Activated naive CD8-positive, alpha-beta T cell treated with anti-CD3 and anti-CD28 coated beads, Interleukin-2, amount 50 U/mL, for 24 hours (primary cell): Measurements from ENCODE around the gene RBM6.
"Not testable (repeated sequence)": the region's sequence is repeated elsewhere in the genome, so short reads cannot be mapped to it uniquely, and the experiment has no call there.

Experiments
- ATAC-seq: fragments of 150-1000 bp; cut with Tn5 transposase; one replicate; pipeline ENCODE4 v1.10.0; 2021
- DNase-seq: peaks from one replicate; pipeline ENCODE4 v3.0.0; 2021
- H3K27ac Mint-ChIP-seq: one replicate; pipeline ENCODE4 v1.8.0; 2021; ENCODE audit warnings: mild to moderate bottlenecking, mixed read lengths
- H3K27me3 Mint-ChIP-seq: one replicate; pipeline ENCODE4 v1.8.0; 2021; ENCODE audit warnings: mixed read lengths
- H3K36me3 Mint-ChIP-seq: one replicate; pipeline ENCODE4 v1.8.0; 2021; ENCODE audit warnings: low read depth, mixed read lengths
- H3K4me1 Mint-ChIP-seq: one replicate; pipeline ENCODE4 v1.8.0; 2021; ENCODE audit warnings: mixed read lengths
- H3K4me3 Mint-ChIP-seq: one replicate; pipeline ENCODE4 v1.8.0; 2021; ENCODE audit warnings: mild to moderate bottlenecking, moderate library complexity, mixed read lengths
- H3K9me3 Mint-ChIP-seq: one replicate; pipeline ENCODE4 v1.8.0; 2021; ENCODE audit warnings: mixed read lengths

Gene RBM6

DNA sequence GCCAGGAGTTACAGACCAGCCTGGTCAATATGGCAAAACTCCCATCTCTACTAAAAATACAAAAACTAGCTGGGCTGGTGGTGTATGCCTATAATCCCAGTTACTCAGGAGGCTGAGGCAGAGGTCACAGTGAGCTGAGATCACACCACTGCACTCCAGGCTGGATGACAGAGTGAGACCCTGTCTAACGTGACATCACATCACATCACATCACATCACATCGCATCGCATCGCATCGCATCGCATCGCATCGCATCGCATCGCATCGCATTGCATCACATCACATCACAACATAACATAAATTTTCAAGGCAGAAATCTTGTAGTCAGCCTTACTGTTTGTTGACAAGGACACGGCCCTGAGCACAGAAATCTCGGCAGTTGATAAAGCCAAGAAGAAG, 44.4 kb downstream of the RBM6 start:
- no peak overlapping the region for H3K27ac Mint-ChIP-seq
- no peaks in the 10 kb centered on the region for H3K4me1 Mint-ChIP-seq
- H3K9me3 Mint-ChIP-seq = no peaks in the 10 kb centered on the region
- no peak overlapping the region for H3K4me3 Mint-ChIP-seq
- DNase-seq (no peak), ATAC-seq (no peak)
- H3K27me3 Mint-ChIP-seq = no peaks in the 10 kb centered on the region
- peaks cover 6% of the 10 kb centered on the region for H3K36me3 Mint-ChIP-seq

DNA sequence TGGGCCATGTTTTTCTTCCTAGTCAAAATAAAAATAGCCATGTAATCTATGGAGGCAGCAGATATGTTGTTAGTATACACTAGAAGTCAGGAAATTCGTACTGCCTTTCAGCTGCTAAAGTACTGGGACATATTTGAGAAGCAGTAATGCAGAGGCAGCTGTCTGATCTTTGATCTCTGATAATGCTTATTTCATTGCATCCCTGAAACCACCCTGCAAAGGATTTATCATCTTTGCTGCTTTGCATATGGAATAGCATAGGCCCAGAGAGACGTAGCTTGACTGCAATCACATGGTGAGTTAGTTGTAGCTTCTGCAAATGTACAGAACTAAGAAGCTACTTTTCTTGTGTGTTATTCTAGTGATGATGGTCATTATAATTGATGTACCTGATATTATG, 52.4 kb downstream of the RBM6 start:
- H3K4me1 Mint-ChIP-seq = peaks cover 2% of the 10 kb centered on the region
- ATAC-seq = no peak
- H3K27me3 Mint-ChIP-seq = no peaks in the 10 kb centered on the region
- no peak overlapping the region for H3K4me3 Mint-ChIP-seq
- H3K9me3 Mint-ChIP-seq = no peaks in the 10 kb centered on the region
- peaks cover 5% of the 10 kb centered on the region for H3K36me3 Mint-ChIP-seq
- H3K27ac Mint-ChIP-seq = no peak overlapping the region
- DNase-seq = no peak

DNA sequence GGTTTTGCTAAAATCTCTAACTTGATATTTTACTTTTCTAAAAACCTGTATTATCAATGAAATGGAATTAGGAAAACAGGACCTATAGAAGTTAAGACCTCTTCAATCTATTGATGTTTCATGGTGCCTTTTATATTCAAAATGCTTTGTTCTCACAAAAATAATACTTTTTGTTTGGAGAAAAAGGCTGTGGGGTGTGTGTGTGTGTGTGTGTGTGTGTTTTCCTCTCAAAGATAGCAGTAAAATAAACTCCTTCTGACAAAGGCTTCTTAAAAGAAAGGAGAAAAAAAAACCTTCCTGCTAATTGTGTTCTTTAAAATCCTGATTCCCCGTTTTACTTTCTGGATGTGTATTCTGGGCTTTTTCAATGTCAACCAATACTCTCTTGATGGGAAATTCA, 54.5 kb downstream of the RBM6 start:
- H3K4me1 Mint-ChIP-seq = peaks cover 6% of the 10 kb centered on the region
- no peaks in the 10 kb centered on the region for H3K27me3 Mint-ChIP-seq
- ATAC-seq (no peak), DNase-seq (no peak)
- peaks cover 11% of the 10 kb centered on the region for H3K36me3 Mint-ChIP-seq
- no peak overlapping the region for H3K27ac Mint-ChIP-seq
- no peak overlapping the region for H3K4me3 Mint-ChIP-seq
- H3K9me3 Mint-ChIP-seq = no peaks in the 10 kb centered on the region

GRCh38 chr3:49996016-49996415, 56.1 kb downstream of the RBM6 start:
- DNase-seq = no peak
- Mint-ChIP-seq H3K4me1 (peaks cover 6% of the 10 kb centered on the region), H3K27ac (no peak overlapping the region), H3K4me3 (no peak overlapping the region), H3K9me3 (no peaks in the 10 kb centered on the region), H3K27me3 (no peaks in the 10 kb centered on the region), H3K36me3 (peaks cover 18% of the 10 kb centered on the region)
- ATAC-seq = no peak

GRCh38 chr3:49997862-49998261, 57.9 kb downstream of the RBM6 start:
- Mint-ChIP-seq H3K27me3 (no peaks in the 10 kb centered on the region), H3K4me1 (peaks cover 6% of the 10 kb centered on the region), H3K4me3 (no peak overlapping the region), H3K27ac (no peak overlapping the region), H3K36me3 (peaks cover 24% of the 10 kb centered on the region), H3K9me3 (no peaks in the 10 kb centered on the region)
- ATAC-seq = no peak
- no peak for DNase-seq

DNA sequence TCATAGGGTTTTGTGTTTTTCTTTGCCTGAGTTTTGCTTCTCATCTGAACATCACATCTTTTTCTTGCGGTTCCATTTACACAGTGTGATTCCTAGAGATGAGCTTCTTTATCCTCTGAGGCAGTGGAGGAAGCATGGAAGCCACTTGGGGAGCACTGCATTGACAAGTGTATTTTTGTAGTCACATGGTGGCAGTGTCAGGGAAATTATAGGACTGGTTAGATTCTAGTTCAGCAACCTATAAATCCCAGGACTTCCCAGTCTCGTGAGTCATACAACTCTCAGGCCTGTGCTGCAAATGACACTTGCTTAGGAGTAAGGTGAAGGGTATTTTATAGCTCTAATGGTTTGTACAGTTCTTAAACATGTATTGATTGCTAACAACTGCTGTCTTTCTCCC, 58.4 kb downstream of the RBM6 start:
- no peaks in the 10 kb centered on the region for H3K27me3 Mint-ChIP-seq
- peaks cover 6% of the 10 kb centered on the region for H3K4me1 Mint-ChIP-seq
- H3K27ac Mint-ChIP-seq = no peak overlapping the region
- peaks cover 25% of the 10 kb centered on the region for H3K36me3 Mint-ChIP-seq
- DNase-seq (no peak), ATAC-seq (peak; percentile 28)
- H3K9me3 Mint-ChIP-seq = no peaks in the 10 kb centered on the region
- H3K4me3 Mint-ChIP-seq = no peak overlapping the region

GRCh38 chr3:50001511-50001910, 61.6 kb downstream of the RBM6 start:
- Mint-ChIP-seq H3K9me3 (no peaks in the 10 kb centered on the region), H3K27ac (no peak overlapping the region)
- ATAC-seq = no peak

DNA sequence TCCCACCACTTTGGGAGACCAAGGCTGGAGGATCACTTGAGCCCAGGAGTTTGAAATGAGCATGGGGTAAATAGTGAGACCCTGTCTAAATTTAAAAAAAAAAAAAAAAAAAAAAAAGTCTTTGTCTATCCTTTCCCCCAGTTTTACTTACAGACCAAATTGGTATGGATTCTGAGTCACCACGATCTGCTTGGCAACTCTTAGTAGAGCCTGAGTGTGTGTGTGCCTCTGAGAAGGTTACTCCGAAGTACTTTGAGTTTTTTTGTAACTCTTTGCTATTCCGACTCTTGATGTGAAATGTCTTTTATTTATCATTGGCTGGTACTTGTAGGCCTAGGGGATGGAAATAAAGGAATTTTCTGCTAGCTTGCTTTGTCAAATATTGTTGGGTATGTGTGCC, 63.3 kb downstream of the RBM6 start:
- no peak overlapping the region for H3K27ac Mint-ChIP-seq
- DNase-seq (no peak), ATAC-seq (no peak)
- H3K4me3 Mint-ChIP-seq = no peak overlapping the region
- no peaks in the 10 kb centered on the region for H3K27me3 Mint-ChIP-seq
- peaks cover 36% of the 10 kb centered on the region for H3K36me3 Mint-ChIP-seq
- H3K4me1 Mint-ChIP-seq = no peaks in the 10 kb centered on the region
- no peaks in the 10 kb centered on the region for H3K9me3 Mint-ChIP-seq

More at GRCh38 chr3:50001511-50001910, 61.6 kb downstream of the RBM6 start:
- Mint-ChIP-seq H3K36me3 (peaks cover 34% of the 10 kb centered on the region), H3K27me3 (no peaks in the 10 kb centered on the region), H3K4me3 (no peak overlapping the region), H3K4me1 (peaks cover 6% of the 10 kb centered on the region)
- no peak for DNase-seq

- no peaks in the 10 kb centered on the region for H3K9me3 Mint-ChIP-seq
- DNase-seq = no peak
- no peak for ATAC-seq
- H3K4me1 Mint-ChIP-seq = no peaks in the 10 kb centered on the region
- H3K36me3 Mint-ChIP-seq = peaks cover 34% of the 10 kb centered on the region
- H3K27ac Mint-ChIP-seq = no peak overlapping the region
- H3K27me3 Mint-ChIP-seq = no peaks in the 10 kb centered on the region
- no peak overlapping the region for H3K4me3 Mint-ChIP-seq
These were observed 63.9 kb downstream of the RBM6 start for GRCh38 chr3:50003824-50004223.

DNA sequence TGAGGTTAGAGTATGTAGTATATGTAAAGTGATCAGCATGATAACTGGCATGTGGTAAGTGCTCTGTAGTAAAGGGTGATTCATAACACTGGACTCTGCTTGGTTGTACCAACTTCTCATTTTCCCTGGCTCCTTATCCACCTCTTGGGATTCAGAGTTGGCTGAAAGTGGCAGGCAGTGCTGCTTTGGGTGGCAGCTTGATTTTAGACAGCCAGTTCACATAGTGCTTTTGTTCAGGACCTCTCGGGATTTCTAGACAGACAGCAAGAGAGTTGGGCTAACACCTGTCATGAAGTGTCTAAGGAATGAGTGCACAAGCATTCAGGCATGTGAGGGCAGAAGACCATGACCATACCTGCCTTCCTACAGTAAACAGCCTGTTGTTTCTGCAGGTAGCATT, 69.0 kb downstream of the RBM6 start:
- no peak for DNase-seq
- no peaks in the 10 kb centered on the region for H3K9me3 Mint-ChIP-seq

DNA sequence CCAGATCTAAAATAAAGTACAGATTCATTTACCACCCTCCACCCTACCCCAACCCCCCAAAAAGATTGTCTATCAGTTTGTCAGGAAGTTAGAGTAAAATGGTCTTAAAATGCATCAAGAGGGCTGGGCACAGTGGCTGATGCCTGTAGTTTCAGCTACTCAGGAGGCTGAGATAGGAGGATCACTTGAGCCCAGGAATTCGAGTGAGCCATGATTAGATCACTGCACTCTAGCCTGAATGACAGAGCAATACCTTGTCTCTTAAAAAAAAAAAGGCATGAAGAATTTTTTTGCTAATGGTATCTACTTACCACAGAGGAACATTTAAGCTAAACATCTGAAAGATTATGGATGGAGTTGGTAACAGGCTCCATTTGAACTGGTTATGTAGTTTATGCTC, 71.0 kb downstream of the RBM6 start:
- DNase-seq (no peak), ATAC-seq (no peak)
- no peaks in the 10 kb centered on the region for H3K27me3 Mint-ChIP-seq
- no peaks in the 10 kb centered on the region for H3K9me3 Mint-ChIP-seq
- peaks cover 3% of the 10 kb centered on the region for H3K4me1 Mint-ChIP-seq
- H3K36me3 Mint-ChIP-seq = peaks cover 13% of the 10 kb centered on the region
- no peak overlapping the region for H3K27ac Mint-ChIP-seq
- no peak overlapping the region for H3K4me3 Mint-ChIP-seq

More for the DNA sequence above, 69.0 kb downstream of the RBM6 start:
- peaks cover 16% of the 10 kb centered on the region for H3K36me3 Mint-ChIP-seq
- H3K4me1 Mint-ChIP-seq = no peaks in the 10 kb centered on the region
- no peaks in the 10 kb centered on the region for H3K27me3 Mint-ChIP-seq
- H3K4me3 Mint-ChIP-seq = no peak overlapping the region
- no peak for ATAC-seq
- no peak overlapping the region for H3K27ac Mint-ChIP-seq

GRCh38 chr3:50015918-50016317, 76.0 kb downstream of the RBM6 start:
- H3K27me3 Mint-ChIP-seq = no peaks in the 10 kb centered on the region
- H3K27ac Mint-ChIP-seq = no peak overlapping the region
- H3K4me3 Mint-ChIP-seq = no peak overlapping the region
- H3K4me1 Mint-ChIP-seq = peaks cover 5% of the 10 kb centered on the region
- DNase-seq = no peak
- peaks cover 33% of the 10 kb centered on the region for H3K36me3 Mint-ChIP-seq
- H3K9me3 Mint-ChIP-seq = no peaks in the 10 kb centered on the region
- no peak for ATAC-seq

GRCh38 chr3:50028346-50028745, 88.4 kb downstream of the RBM6 start:
- Mint-ChIP-seq H3K27me3 (no peaks in the 10 kb centered on the region), H3K27ac (no peak overlapping the region), H3K9me3 (no peaks in the 10 kb centered on the region), H3K4me1 (no peaks in the 10 kb centered on the region), H3K36me3 (peaks cover 17% of the 10 kb centered on the region), H3K4me3 (no peak overlapping the region)
- ATAC-seq (no peak), DNase-seq (no peak)

DNA sequence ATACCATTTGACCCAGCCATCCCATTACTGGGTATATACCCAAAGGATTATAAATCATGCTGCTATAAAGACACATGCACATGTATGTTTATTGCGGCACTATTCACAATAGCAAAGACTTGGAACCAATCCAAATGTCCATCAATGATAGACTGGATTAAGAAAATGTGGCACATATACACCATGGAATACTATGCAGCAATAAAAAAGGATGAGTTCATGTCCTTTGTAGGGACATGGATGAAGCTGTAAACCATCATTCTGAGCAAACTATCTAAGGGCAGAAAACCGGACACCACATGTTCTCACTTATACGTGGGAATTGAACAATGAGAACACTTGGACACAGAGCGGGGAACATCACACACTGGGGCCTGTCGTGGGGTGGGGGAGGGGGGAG, 91.3 kb downstream of the RBM6 start:
- H3K9me3 Mint-ChIP-seq, ATAC-seq, H3K4me3 Mint-ChIP-seq, H3K27ac Mint-ChIP-seq, H3K27me3 Mint-ChIP-seq, DNase-seq, H3K4me1 Mint-ChIP-seq: not testable (repeated sequence)
- H3K36me3 Mint-ChIP-seq = peaks cover 15% of the 10 kb centered on the region

- no peaks in the 10 kb centered on the region for H3K27me3 Mint-ChIP-seq
- peak; percentile 94 for ATAC-seq
- H3K36me3 Mint-ChIP-seq = peaks cover 9% of the 10 kb centered on the region
- H3K4me1 Mint-ChIP-seq = peaks cover 13% of the 10 kb centered on the region
- peak overlapping the region; percentile 8 for H3K27ac Mint-ChIP-seq
- H3K9me3 Mint-ChIP-seq = no peaks in the 10 kb centered on the region
- DNase-seq = no peak
- H3K4me3 Mint-ChIP-seq = no peak overlapping the region
These were observed 105.0 kb downstream of the RBM6 start for GRCh38 chr3:50044976-50045375.

GRCh38 chr3:50047426-50047825, 107.5 kb downstream of the RBM6 start:
- Mint-ChIP-seq H3K9me3 (no peaks in the 10 kb centered on the region), H3K27ac (no peak overlapping the region), H3K36me3 (peaks cover 21% of the 10 kb centered on the region), H3K4me1 (peaks cover 16% of the 10 kb centered on the region), H3K27me3 (no peaks in the 10 kb centered on the region), H3K4me3 (no peak overlapping the region)
- no peak for ATAC-seq
- DNase-seq = no peak
